Measurements from ENCODE around the gene DRP2. TPM values are rescaled to one million over a fixed set of nuclear protein-coding genes. Genes with fewer than 3 reads are reported as not detected.
"Not testable (repeated sequence)": the region's sequence is repeated elsewhere in the genome, so short reads cannot be mapped to it uniquely, and the experiment has no call there.

DRP2 gene
- total RNA-seq, 3 donors from 2014 or later, result 0.30 to 0.66 (median 0.42) TPM

DNA sequence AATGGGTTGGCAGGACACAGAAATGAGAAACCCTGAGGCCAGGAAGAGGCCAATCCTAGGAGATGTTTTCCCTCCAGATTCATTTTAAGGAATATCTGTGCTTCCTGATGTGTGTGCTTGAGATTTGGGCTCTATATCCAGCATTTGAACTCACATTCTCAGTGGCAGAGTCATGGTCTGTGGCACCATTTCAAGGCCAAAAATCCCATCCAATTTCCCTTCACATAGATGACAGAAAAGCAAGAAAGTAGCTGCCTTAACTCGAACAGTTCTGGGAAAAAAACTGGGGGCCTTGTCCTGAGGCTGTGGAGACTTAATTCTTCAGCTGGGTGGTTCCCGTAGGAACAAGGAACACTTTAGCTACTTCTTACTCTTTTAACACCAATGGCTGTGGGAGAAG is 44.2 kb downstream of the DRP2 start:
- DNase-seq (no peak), ATAC-seq (no peak)
- no peaks in the 10 kb centered on the region for H3K9me3 Mint-ChIP-seq
- no peaks in the 10 kb centered on the region for H3K36me3 Mint-ChIP-seq (ENCODE audit: insufficient read depth)
- no peaks in the 10 kb centered on the region for H3K4me1 Mint-ChIP-seq (ENCODE audit: low read depth)
- no peaks in the 10 kb centered on the region for H3K27me3 Mint-ChIP-seq (ENCODE audit: low read depth)
- no peak overlapping the region for H3K4me3 Mint-ChIP-seq

GRCh38 chrX:101265869-101266428 is 46.4 kb downstream of the DRP2 start:
- Mint-ChIP-seq H3K9me3 (no peaks in the 10 kb centered on the region), H3K27me3 (ENCODE audit: low read depth) (no peaks in the 10 kb centered on the region), H3K4me3 (no peak overlapping the region), H3K4me1 (ENCODE audit: low read depth) (no peaks in the 10 kb centered on the region), H3K36me3 (ENCODE audit: insufficient read depth) (no peaks in the 10 kb centered on the region)
- DNase-seq (no peak), ATAC-seq (no peak)

DNA sequence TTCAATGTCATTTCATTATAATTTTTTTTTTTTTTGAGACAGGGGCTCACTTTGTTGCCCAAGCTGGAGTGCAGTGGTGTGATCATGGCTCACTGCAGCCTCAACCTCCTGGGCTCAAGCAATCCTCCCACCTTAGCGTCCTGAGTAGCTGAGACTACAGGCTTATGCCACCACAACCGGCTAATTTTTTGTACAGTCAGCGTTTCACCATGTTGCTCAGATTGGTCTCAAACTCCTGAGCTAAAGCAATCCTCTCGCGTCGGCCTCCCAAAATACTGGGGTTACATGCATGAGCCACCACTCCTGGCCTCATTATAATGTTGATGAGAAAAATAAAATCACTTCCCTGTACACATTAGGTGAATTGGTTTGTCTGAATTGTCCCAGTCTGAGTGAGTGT is 54.6 kb downstream of the DRP2 start:
- no peaks in the 10 kb centered on the region for H3K36me3 Mint-ChIP-seq (ENCODE audit: insufficient read depth)
- no peak overlapping the region for H3K4me3 Mint-ChIP-seq
- H3K27me3 Mint-ChIP-seq (ENCODE audit: low read depth), result no peaks in the 10 kb centered on the region
- H3K4me1 Mint-ChIP-seq (ENCODE audit: low read depth), result no peaks in the 10 kb centered on the region
- DNase-seq (no peak), ATAC-seq (no peak)
- H3K9me3 Mint-ChIP-seq, result no peaks in the 10 kb centered on the region

GRCh38 chrX:101276238-101276637 is 56.7 kb downstream of the DRP2 start:
- Mint-ChIP-seq H3K4me3 (no peak overlapping the region), H3K36me3 (ENCODE audit: insufficient read depth) (no peaks in the 10 kb centered on the region), H3K4me1 (ENCODE audit: low read depth) (no peaks in the 10 kb centered on the region), H3K9me3 (no peaks in the 10 kb centered on the region), H3K27me3 (ENCODE audit: low read depth) (no peaks in the 10 kb centered on the region)
- DNase-seq (no peak), ATAC-seq (no peak)

GRCh38 chrX:101287402-101287801 is 67.8 kb downstream of the DRP2 start:
- no peaks in the 10 kb centered on the region for H3K36me3 Mint-ChIP-seq (ENCODE audit: insufficient read depth)

GRCh38 chrX:101290957-101291603 is 71.5 kb downstream of the DRP2 start, which contains the start of gene TAF7L:
TSS of gene TAF7L (minus strand) at chrX:101291334. CDS start at chrX:101287543, 3,791 bp downstream.
- DNase-seq, result no peak
- no peak for ATAC-seq
- peaks cover 10% of the 10 kb centered on the region for H3K27me3 Mint-ChIP-seq (ENCODE audit: low read depth)
- H3K36me3 Mint-ChIP-seq (ENCODE audit: insufficient read depth), result no peaks in the 10 kb centered on the region
- H3K4me3 Mint-ChIP-seq, result no peak within 1 kb of the TSS
- H3K9me3 Mint-ChIP-seq, result no peaks in the 10 kb centered on the region
- H3K4me1 Mint-ChIP-seq (ENCODE audit: low read depth), result no peaks in the 10 kb centered on the region

More at GRCh38 chrX:101287402-101287801, 67.8 kb downstream of the DRP2 start:
- DNase-seq (no peak), ATAC-seq (no peak)
- H3K4me1 Mint-ChIP-seq (ENCODE audit: low read depth), result no peaks in the 10 kb centered on the region
- H3K27me3 Mint-ChIP-seq (ENCODE audit: low read depth), result peaks cover 6% of the 10 kb centered on the region
- no peak overlapping the region for H3K4me3 Mint-ChIP-seq
- no peaks in the 10 kb centered on the region for H3K9me3 Mint-ChIP-seq

DNA sequence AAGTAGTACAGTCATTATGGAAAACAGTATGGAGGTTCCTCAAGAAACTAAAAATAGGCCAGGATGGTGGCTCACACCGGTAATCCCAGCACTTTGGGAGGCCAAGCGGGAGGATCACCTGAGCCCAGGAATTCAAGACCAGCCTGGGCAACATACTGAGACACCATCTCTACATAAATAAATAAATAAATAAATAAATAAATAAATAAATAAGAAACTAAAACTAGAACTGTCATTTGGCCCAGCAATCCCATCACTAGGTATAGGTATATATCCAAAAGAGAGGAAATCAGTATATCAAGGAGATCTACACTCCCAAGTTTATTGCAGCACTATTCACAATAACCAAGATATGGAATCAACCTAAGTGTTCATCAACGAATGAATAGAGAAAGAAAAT is 76.0 kb downstream of the DRP2 start:
- not testable (repeated sequence) for H3K27me3 Mint-ChIP-seq (ENCODE audit: low read depth); ATAC-seq; H3K36me3 Mint-ChIP-seq (ENCODE audit: insufficient read depth); DNase-seq; H3K4me3 Mint-ChIP-seq; H3K4me1 Mint-ChIP-seq (ENCODE audit: low read depth); H3K9me3 Mint-ChIP-seq

GRCh38 chrX:101303790-101304189 is 84.2 kb downstream of the DRP2 start:
- Mint-ChIP-seq H3K4me3 (no peak overlapping the region), H3K4me1 (ENCODE audit: low read depth) (no peaks in the 10 kb centered on the region), H3K36me3 (ENCODE audit: insufficient read depth) (no peaks in the 10 kb centered on the region), H3K27me3 (ENCODE audit: low read depth) (no peaks in the 10 kb centered on the region), H3K9me3 (no peaks in the 10 kb centered on the region)
- no peak for DNase-seq
- no peak for ATAC-seq

Other genes starting within 250 kb of the DRP2 start
- gene TRMT2B, start 167.7 kb upstream of the DRP2 start, total RNA-seq, result 10 to 100 TPM; 15.4 to 17.0 (median 15.5) TPM
- not detected for gene TMEM35A, start 140.9 kb upstream of the DRP2 start, total RNA-seq
- gene CENPI, start 121.6 kb upstream of the DRP2 start, total RNA-seq, result 1 to 10 TPM; 2.8 to 3.3 (median 3.0) TPM
- under 1 TPM; 0.13 to 0.22 (median 0.15) TPM for gene TAF7L, start 71.5 kb downstream of the DRP2 start, total RNA-seq
- 10 to 100 TPM; 40.5 to 45.5 (median 42.3) TPM for gene TIMM8A, start 129.0 kb downstream of the DRP2 start, total RNA-seq
- 1 to 10 TPM in 2 of 3 donors, under 1 TPM in 1; 0.61 to 3.4 (median 2.3) TPM for gene BTK, start 166.4 kb downstream of the DRP2 start, total RNA-seq
- 100 to 1,000 TPM; 451 to 525 (median 514) TPM for gene RPL36A, start 171.2 kb downstream of the DRP2 start, total RNA-seq
- 10 to 100 TPM; 49.6 to 70.8 (median 62.4) TPM for gene GLA, start 188.1 kb downstream of the DRP2 start, total RNA-seq
- 10 to 100 TPM; 25.3 to 28.7 (median 26.5) TPM for gene HNRNPH2, start 188.4 kb downstream of the DRP2 start, total RNA-seq

All from activated T-cell treated with anti-CD3 and anti-CD28 coated beads, Interleukin-2, amount 50 U/mL, for 4 hours (primary cell).